HG02588 (cell line): Measurements from ENCODE around the gene SMC5.
"Not testable (repeated sequence)": the region's sequence is repeated elsewhere in the genome, so short reads cannot be mapped to it uniquely, and the experiment has no call there.

Experiments
- ATAC-seq: cut with Tn5 transposase; IDR thresholded peaks from one replicate; pipeline ENCODE4 v1.9.1; 2021; ENCODE audit warnings: mild to moderate bottlenecking, moderate library complexity; ENCODE audit not compliant: unreplicated experiment

Gene SMC5

GRCh38 chr9:70262948-70263347 is 4.2 kb downstream of the SMC5 start:
- ATAC-seq: no peak

GRCh38 chr9:70263421-70263820 is 4.6 kb downstream of the SMC5 start:
- no peak for ATAC-seq

- no peak for ATAC-seq
Measured at GRCh38 chr9:70278305-70278704, 19.5 kb downstream of the SMC5 start.

GRCh38 chr9:70283848-70284247 is 25.1 kb downstream of the SMC5 start:
- no peak for ATAC-seq

GRCh38 chr9:70285246-70285645 is 26.5 kb downstream of the SMC5 start:
- ATAC-seq: no peak

- ATAC-seq: no peak
Measured at GRCh38 chr9:70285981-70286598, 27.3 kb downstream of the SMC5 start.

GRCh38 chr9:70290626-70291025 is 31.8 kb downstream of the SMC5 start:
- ATAC-seq: no peak

- no peak for ATAC-seq
Measured at GRCh38 chr9:70291446-70291845, 32.7 kb downstream of the SMC5 start.

GRCh38 chr9:70292253-70292652 is 33.5 kb downstream of the SMC5 start:
- no peak for ATAC-seq

- no peak for ATAC-seq
Measured at GRCh38 chr9:70293214-70293613, 34.4 kb downstream of the SMC5 start.

- ATAC-seq: no peak
Measured at GRCh38 chr9:70297141-70297540, 38.4 kb downstream of the SMC5 start.

GRCh38 chr9:70298245-70298771 is 39.5 kb downstream of the SMC5 start:
- no peak for ATAC-seq

- no peak for ATAC-seq
Measured at GRCh38 chr9:70303268-70303667, 44.5 kb downstream of the SMC5 start.

- no peak for ATAC-seq
Measured at GRCh38 chr9:70304810-70305209, 46.0 kb downstream of the SMC5 start.

- no peak for ATAC-seq
Measured at GRCh38 chr9:70315389-70315788, 56.6 kb downstream of the SMC5 start.

GRCh38 chr9:70318002-70318401 is 59.2 kb downstream of the SMC5 start:
- ATAC-seq: no peak

GRCh38 chr9:70322096-70322495 is 63.3 kb downstream of the SMC5 start:
- no peak for ATAC-seq

GRCh38 chr9:70324963-70325362 is 66.2 kb downstream of the SMC5 start:
- no peak for ATAC-seq

- not testable (repeated sequence) for ATAC-seq
Measured at GRCh38 chr9:70328625-70329024, 69.8 kb downstream of the SMC5 start.

GRCh38 chr9:70340572-70340971 is 81.8 kb downstream of the SMC5 start:
- ATAC-seq: no peak

- ATAC-seq: no peak
Measured at GRCh38 chr9:70347046-70347445, 88.3 kb downstream of the SMC5 start.

GRCh38 chr9:70352356-70352755 is 93.6 kb downstream of the SMC5 start:
- no peak for ATAC-seq

GRCh38 chr9:70352802-70353201 is 94.0 kb downstream of the SMC5 start:
- no peak for ATAC-seq
